GM12873 (cell line): ENCODE data around the gene FAM131C.

Source experiments
- CTCF ChIP-seq: IDR thresholded peaks from 2 replicates; pipeline ENCODE4 v1.5.1; 2012; ENCODE audit warnings: low read depth, mild to moderate bottlenecking, moderate library complexity, low read length, control low read depth; ENCODE audit not compliant: insufficient read depth; ENCODE audit errors: missing control alignments

Gene FAM131C

GRCh38 chr1:16112596-16113555, 39.4 kb upstream of the FAM131C start:
- TF ChIP-seq CTCF: no peak

- TF ChIP-seq CTCF: no peak
Measured at GRCh38 chr1:16111771-16112595, 38.5 kb upstream of the FAM131C start.

- TF ChIP-seq CTCF: no peak
Measured at GRCh38 chr1:16110884-16111283, 37.4 kb upstream of the FAM131C start.

- TF ChIP-seq CTCF: no peak
Measured at GRCh38 chr1:16110456-16110855, 37.0 kb upstream of the FAM131C start.

GRCh38 chr1:16109571-16109970, 36.1 kb upstream of the FAM131C start:
- no peak for TF ChIP-seq CTCF

GRCh38 chr1:16101623-16102022, 28.2 kb upstream of the FAM131C start:
- no peak for TF ChIP-seq CTCF

GRCh38 chr1:16099412-16099811, 26.0 kb upstream of the FAM131C start:
- no peak for TF ChIP-seq CTCF
